Endothelial cell of umbilical vein (primary cell): ENCODE results near the gene PI4K2B. TPM values are rescaled to one million over a fixed set of nuclear protein-coding genes. Genes with fewer than 3 reads are reported as not detected.

Source experiments
- BruUV-seq: library from RNA; stranded (reverse); fragments of 400-500 nt; replicated peaks from 2 replicates; lab custom pipeline; 2021; lab: Mats Ljungman, UMichigan
- CTCF ChIA-PET: fragments of 300-600, 350-600 bp; sonication (Branson Sonifier 250); formaldehyde crosslinking; loops from one replicate; lab custom pipeline; 2021; ENCODE audit warnings: antibody characterized with exemption, inconsistent platforms; lab: Charles Lee
- POLR2A ChIA-PET: fragments of 300-600, 350-600 bp; sonication (Branson Sonifier 250); formaldehyde crosslinking; loops from one replicate; lab custom pipeline; 2021; ENCODE audit warnings: antibody characterized with exemption, inconsistent platforms; lab: Charles Lee
- DNase-seq: peaks from one replicate; pipeline ENCODE4 v3.0.0-alpha.2; 2011; ENCODE audit warnings: low read depth, low spot score
- FAIRE-seq: peaks from 2 replicates; lab custom pipeline; 2011; peaks lifted over from hg19 to GRCh38; lab: Jason Lieb, UNC
- H2AFZ ChIP-seq: 2 replicates; pipeline ENCODE4 v1.6.0; 2012; ENCODE audit warnings: low read depth, low read length, control low read depth, inconsistent platforms
- H3K27ac ChIP-seq: 2 replicates; pipeline ENCODE4 v1.5.1; 2011; ENCODE audit warnings: low read depth, mild to moderate bottlenecking, control low read depth, low read length, moderate library complexity; ENCODE audit not compliant: insufficient read depth
- H3K27me3 ChIP-seq, 2 experiments: 2 replicates each; pipeline versions ENCODE4 v1.6.0 to v1.6.1; 2011; ENCODE audit warnings: low read length in 2 of 2, mixed read lengths in 1 of 2; ENCODE audit not compliant: control insufficient read depth in 2 of 2, insufficient read depth in 2 of 2
- H3K36me3 ChIP-seq, 2 experiments: 2 replicates in 1 of 2; 3 replicates in 1 of 2; pipeline ENCODE4 v1.5.1; 2011; ENCODE audit warnings: low read length in 2 of 2, mild to moderate bottlenecking in 1 of 2, moderate library complexity in 1 of 2; ENCODE audit not compliant: control insufficient read depth in 2 of 2, insufficient read depth in 2 of 2; ENCODE audit errors: extremely low read depth in 1 of 2
- H3K4me1 ChIP-seq: 3 replicates; pipeline ENCODE4 v1.5.1; 2011; ENCODE audit warnings: mild to moderate bottlenecking, low read length; ENCODE audit not compliant: control insufficient read depth, insufficient read depth; ENCODE audit errors: extremely low read depth
- H3K4me2 ChIP-seq: 2 replicates; pipeline ENCODE4 v1.6.1; 2011; ENCODE audit warnings: low read length, control low read depth, mixed read lengths; ENCODE audit not compliant: insufficient read depth
- H3K4me3 ChIP-seq, 3 experiments: fragments of 200-600 bp in 1 of 3; sonication (generic), shearing (Covaris generic) in 1 of 3; replicated peaks in 1 of 3; 2 replicates each; pipeline ENCODE4 v1.5.1; 2011 to 2016; ENCODE audit warnings: control low read depth in 3 of 3, low read length in 3 of 3, mild to moderate bottlenecking in 2 of 3, inconsistent platforms in 1 of 3, low read depth in 1 of 3, moderate library complexity in 1 of 3; ENCODE audit not compliant: insufficient read depth in 1 of 3
- H3K79me2 ChIP-seq: 2 replicates; pipeline ENCODE4 v1.6.0; 2012; ENCODE audit warnings: low read length, inconsistent platforms; ENCODE audit not compliant: control insufficient read depth, insufficient read depth
- H3K9ac ChIP-seq: replicated peaks from 2 replicates; pipeline ENCODE3; 2011; ENCODE audit warnings: low read length, control low read depth; ENCODE audit not compliant: insufficient read depth; ENCODE audit errors: extremely low read depth
- H3K9me1 ChIP-seq: replicated peaks from 3 replicates; pipeline ENCODE4 v1.6.0; 2011; ENCODE audit warnings: mild to moderate bottlenecking, low read length; ENCODE audit not compliant: control insufficient read depth, insufficient read depth; ENCODE audit errors: extremely low read depth
- H3K9me3 ChIP-seq: replicated peaks from 2 replicates; pipeline ENCODE4 v1.5.1; 2012; ENCODE audit warnings: low read length, inconsistent platforms; ENCODE audit not compliant: control insufficient read depth, insufficient read depth
- H4K20me1 ChIP-seq: replicated peaks from 2 replicates; pipeline ENCODE3; 2011; ENCODE audit warnings: mild to moderate bottlenecking, low read length; ENCODE audit not compliant: control insufficient read depth, insufficient read depth; ENCODE audit errors: extremely low read depth
- CTCF ChIP-seq, 2 donors: IDR thresholded peaks; 1 replicate in 1 of 2; 2 replicates in 1 of 2; pipeline ENCODE4 v1.5.1; 2011; ENCODE audit warnings: low read length in 2 of 2, mild to moderate bottlenecking in 2 of 2, moderate library complexity in 2 of 2, control low read depth in 1 of 2, inconsistent platforms in 1 of 2, low read depth in 1 of 2; ENCODE audit not compliant: insufficient read depth in 1 of 2; ENCODE audit errors: extremely low read depth in 1 of 2
- EZH2 ChIP-seq: IDR thresholded peaks from 2 replicates; pipeline ENCODE4 v1.6.1; 2012; ENCODE audit warnings: borderline replicate concordance, low read depth, mild to moderate bottlenecking, moderate library complexity, low read length, inconsistent platforms; ENCODE audit not compliant: severe bottlenecking
- FOS ChIP-seq: IDR thresholded peaks from 2 replicates; pipeline ENCODE4 v1.6.1; 2011; ENCODE audit warnings: mild to moderate bottlenecking, low read length, moderate library complexity, borderline replicate concordance; ENCODE audit not compliant: insufficient read depth
- GATA2 ChIP-seq: IDR thresholded peaks from 2 replicates; pipeline ENCODE4 v1.7.0; 2011; ENCODE audit warnings: low read depth, mild to moderate bottlenecking, moderate library complexity, mixed read lengths, low read length; ENCODE audit not compliant: insufficient read length, insufficient read depth
- JUN ChIP-seq: IDR thresholded peaks from 2 replicates; pipeline ENCODE4 v1.6.1; 2011; ENCODE audit warnings: borderline replicate concordance, low read depth; ENCODE audit not compliant: insufficient read length, insufficient read depth
- MAX ChIP-seq: IDR thresholded peaks from 2 replicates; pipeline ENCODE4 v1.6.1; 2011; ENCODE audit not compliant: insufficient read depth, insufficient read length
- MYC ChIP-seq: IDR thresholded peaks from one replicate; pipeline ENCODE4 v1.6.1; 2011; ENCODE audit warnings: mild to moderate bottlenecking, low read depth, low read length
- POLR2A ChIP-seq: IDR thresholded peaks from 2 replicates; pipeline ENCODE4 v1.6.1; 2012; ENCODE audit warnings: low read depth, mild to moderate bottlenecking, control low read depth, low read length
- POLR2AphosphoS5 ChIP-seq: IDR thresholded peaks from 2 replicates; pipeline ENCODE4 v1.6.1; 2012; ENCODE audit warnings: low read depth, mild to moderate bottlenecking, control low read depth, low read length, moderate library complexity; ENCODE audit not compliant: insufficient read depth
- dilution Hi-C: fragments of 300-500 bp; cut with MboI; formaldehyde crosslinking; loops from one replicate; pipeline ENCODE4 v1.15.0; 2019; ENCODE audit warnings: low sequenced_read_pairs; ENCODE audit not compliant: extremely low pct_ligation_motif_present
- intact Hi-C: fragments of 100-400 bp; cut with micrococcal nuclease; formaldehyde crosslinking; loops from one replicate; pipeline ENCODE4 v1.10.0; 2022
- polyA plus RNA-seq, 4 experiments: library from polyadenylated mRNA; depleted of rRNA in 3 of 4; stranded (reverse) in 3 of 4; unstranded in 1 of 4; fragments of >200 nt; gene quantifications; 2 replicates each; pipeline versions ENCODE4 v1.2.1 to v1.2.3, GENCODE V29; 2011 to 2012; ENCODE audit warnings: missing spikeins in 1 of 4
- total RNA-seq: library from RNA; stranded (reverse); gene quantifications from 2 replicates; pipeline ENCODE4 v1.2.3, GENCODE V29; 2021

Gene PI4K2B
- total and polyA plus RNA-seq, 2 donors (not counting 3 experiments of a cell fraction or from before 2014, with no cell fraction given) = 3.5 to 19.3 TPM

GRCh38 chr4:25320336-25320735 lies 86.5 kb downstream of the PI4K2B start:
- Histone ChIP-seq H3K79me2 (no peaks in the 10 kb centered on the region), H3K9me3 (no peaks in the 10 kb centered on the region), H3K9me1 (no peaks in the 10 kb centered on the region), H3K27ac (no peak overlapping the region), H3K36me3 (peaks cover 2% of the 10 kb centered on the region in 2 experiments), H4K20me1 (no peaks in the 10 kb centered on the region), H3K4me1 (no peaks in the 10 kb centered on the region), H3K9ac (no peak overlapping the region), H3K4me3 (no peak overlapping the region), H2AFZ (no peak overlapping the region), H3K27me3 (no peaks in the 10 kb centered on the region), H3K4me2 (no peak overlapping the region)
- intact Hi-C loops = no loop called here
- TF ChIP-seq MYC = no peak
- no peak for TF ChIP-seq JUN
- no peak for TF ChIP-seq POLR2A
- no peak for TF ChIP-seq MAX
- no peak for TF ChIP-seq CTCF (IDR thresholded peaks at IDR 0.05; ENCODE audit: extremely low read depth in 1 of 2, insufficient read depth in 1 of 2, low read depth in 1 of 2, low read length in 2 of 2)
- FAIRE-seq (no peak), DNase-seq (no peak)
- dilution Hi-C loops = no loop called here
- POLR2A ChIA-PET = no interaction called here
- BruUV-seq = no TSS peak
- CTCF ChIA-PET = interaction anchor here (0.8 to 2.2 kb wide), 5 partner anchors 8 to 448 kb away, joined by 3 to 9 read pairs (median 3); partner anchors contain the start of gene ZCCHC4

DNA sequence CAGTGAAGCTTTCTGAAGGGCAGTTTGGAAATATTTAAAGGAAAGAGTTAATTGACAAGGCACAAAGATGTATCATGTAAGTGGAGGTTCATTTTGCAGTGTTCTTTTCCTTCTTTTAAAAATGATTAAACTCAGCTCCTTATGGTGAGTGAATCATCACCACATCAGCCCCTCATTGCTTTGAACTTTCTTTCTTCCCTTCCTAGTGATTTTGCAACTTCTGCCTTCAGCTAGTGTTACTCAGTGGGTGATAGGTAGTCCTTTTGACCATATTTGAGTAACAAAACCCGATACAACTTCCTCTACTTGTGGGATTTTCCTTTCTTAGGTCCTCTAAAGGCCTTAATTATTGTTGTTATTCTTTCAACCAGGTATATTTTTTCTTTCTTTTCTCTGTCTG lies 86.9 kb downstream of the PI4K2B start:
- CTCF ChIA-PET = interaction anchor here (1.4 to 2.2 kb wide), 3 partner anchors 9 to 46 kb away, joined by 3 to 9 read pairs (median 6); partner anchors contain the start of gene ZCCHC4
- FAIRE-seq = peak; percentile 33

More for the DNA sequence above, 86.9 kb downstream of the PI4K2B start:
- POLR2A ChIA-PET = no interaction called here
- Histone ChIP-seq H3K79me2 (no peaks in the 10 kb centered on the region), H4K20me1 (no peaks in the 10 kb centered on the region), H2AFZ (no peak overlapping the region), H3K27me3 (no peaks in the 10 kb centered on the region), H3K9me3 (no peaks in the 10 kb centered on the region), H3K9me1 (no peaks in the 10 kb centered on the region), H3K4me3 (no peak overlapping the region), H3K4me1 (no peaks in the 10 kb centered on the region), H3K27ac (no peak overlapping the region), H3K4me2 (no peak overlapping the region), H3K36me3 (peaks cover 2% of the 10 kb centered on the region in 2 experiments), H3K9ac (no peak overlapping the region)
- intact Hi-C loops = no loop called here
- BruUV-seq = no TSS peak
- no peak for TF ChIP-seq GATA2
- TF ChIP-seq CTCF (IDR thresholded peaks at IDR 0.05; ENCODE audit: extremely low read depth in 1 of 2, insufficient read depth in 1 of 2, low read depth in 1 of 2, low read length in 2 of 2) = no peak
- TF ChIP-seq POLR2AphosphoS5 = no peak
- no peak for TF ChIP-seq POLR2A
- no peak for TF ChIP-seq MAX
- TF ChIP-seq FOS = no peak
- no peak for TF ChIP-seq MYC
- TF ChIP-seq JUN = no peak
- TF ChIP-seq EZH2 = no peak
- dilution Hi-C loops = no loop called here
- DNase-seq = no peak
